Measurements from ENCODE around the gene ADH6. TPM values are rescaled to one million over a fixed set of nuclear protein-coding genes. Genes with fewer than 3 reads are reported as not detected.
"Not testable (repeated sequence)": the region's sequence is repeated elsewhere in the genome, so short reads cannot be mapped to it uniquely, and the experiment has no call there.

ADH6 gene
- total RNA-seq, 1 donor from 2014 or later: 5.2 TPM

DNA sequence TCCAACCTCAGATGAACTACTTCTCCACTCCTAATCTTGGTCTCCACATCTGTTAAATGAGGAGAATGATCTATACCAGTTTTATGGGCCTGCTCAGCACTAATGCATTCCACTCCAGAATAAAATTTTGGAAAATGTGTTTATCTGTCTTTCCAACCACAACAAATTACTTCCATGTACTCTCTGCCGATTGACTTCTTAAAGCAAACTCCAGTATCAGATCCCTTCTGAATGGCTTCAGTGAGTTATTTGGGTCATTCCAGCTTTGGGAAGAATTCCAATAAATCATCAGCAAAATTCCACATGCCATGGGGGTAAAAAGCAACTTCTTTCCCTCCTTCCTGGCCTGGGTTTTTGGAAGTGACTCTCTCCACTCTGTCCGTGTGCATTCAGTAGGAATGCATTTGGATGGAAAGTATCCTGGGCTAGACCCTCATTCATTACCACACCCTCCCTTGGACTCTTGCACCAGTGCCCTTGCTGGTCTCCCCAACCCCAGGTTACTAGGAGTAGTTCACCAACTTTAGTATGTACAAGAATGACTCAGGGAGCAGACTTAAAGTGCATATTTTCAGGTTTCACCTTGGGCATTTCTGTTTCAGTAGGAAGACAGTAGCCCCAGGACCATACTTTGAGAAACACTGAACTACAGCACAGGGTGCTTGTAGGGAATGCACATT lies 15.4 kb upstream of the ADH6 start:
- H3K4me3 Mint-ChIP-seq: no peak overlapping the region
- no peaks in the 10 kb centered on the region for H3K9me3 Mint-ChIP-seq
- no peak overlapping the region for H3K27ac Mint-ChIP-seq
- H3K4me1 Mint-ChIP-seq (ENCODE audit: unreplicated experiment): peaks cover 4% of the 10 kb centered on the region
- TF ChIP-seq, protein P1, sequence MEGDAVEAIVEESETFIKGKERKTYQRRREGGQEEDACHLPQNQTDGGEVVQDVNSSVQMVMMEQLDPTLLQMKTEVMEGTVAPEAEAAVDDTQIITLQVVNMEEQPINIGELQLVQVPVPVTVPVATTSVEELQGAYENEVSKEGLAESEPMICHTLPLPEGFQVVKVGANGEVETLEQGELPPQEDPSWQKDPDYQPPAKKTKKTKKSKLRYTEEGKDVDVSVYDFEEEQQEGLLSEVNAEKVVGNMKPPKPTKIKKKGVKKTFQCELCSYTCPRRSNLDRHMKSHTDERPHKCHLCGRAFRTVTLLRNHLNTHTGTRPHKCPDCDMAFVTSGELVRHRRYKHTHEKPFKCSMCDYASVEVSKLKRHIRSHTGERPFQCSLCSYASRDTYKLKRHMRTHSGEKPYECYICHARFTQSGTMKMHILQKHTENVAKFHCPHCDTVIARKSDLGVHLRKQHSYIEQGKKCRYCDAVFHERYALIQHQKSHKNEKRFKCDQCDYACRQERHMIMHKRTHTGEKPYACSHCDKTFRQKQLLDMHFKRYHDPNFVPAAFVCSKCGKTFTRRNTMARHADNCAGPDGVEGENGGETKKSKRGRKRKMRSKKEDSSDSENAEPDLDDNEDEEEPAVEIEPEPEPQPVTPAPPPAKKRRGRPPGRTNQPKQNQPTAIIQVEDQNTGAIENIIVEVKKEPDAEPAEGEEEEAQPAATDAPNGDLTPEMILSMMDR (conservative IDR thresholded peaks at IDR 0.05): no peak
- DNase-seq (ENCODE audit: extremely low spot score, unreplicated experiment): no peak
- no peaks in the 10 kb centered on the region for H3K36me3 Mint-ChIP-seq
- H3K27me3 Mint-ChIP-seq: no peaks in the 10 kb centered on the region

- not testable (repeated sequence) for H3K27me3 Mint-ChIP-seq; H3K9me3 Mint-ChIP-seq; H3K36me3 Mint-ChIP-seq; H3K4me1 Mint-ChIP-seq (ENCODE audit: unreplicated experiment); H3K27ac Mint-ChIP-seq; DNase-seq (ENCODE audit: extremely low spot score, unreplicated experiment); H3K4me3 Mint-ChIP-seq
These were observed 14.4 kb upstream of the ADH6 start for GRCh38 chr4:99233397-99233796.

DNA sequence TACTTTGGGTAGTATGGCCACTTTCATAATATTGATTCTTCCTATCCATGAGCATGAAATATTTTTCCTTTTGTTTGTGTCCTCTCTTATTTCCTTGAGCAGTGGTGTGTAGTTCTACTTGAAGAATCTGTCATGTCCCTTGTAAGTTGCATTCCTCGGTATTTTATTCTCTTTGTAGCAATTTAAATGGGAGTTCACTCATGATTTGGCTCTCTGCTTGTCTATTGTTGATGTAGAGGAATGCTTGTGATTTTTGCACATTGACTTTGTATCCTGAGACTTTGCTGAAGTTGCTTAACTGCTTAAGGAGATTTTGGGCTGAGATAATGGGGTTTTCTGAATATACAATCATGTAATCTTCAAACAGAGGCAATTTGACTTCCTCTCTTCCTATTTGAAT lies 9.7 kb upstream of the ADH6 start:
- H3K9me3 Mint-ChIP-seq; H3K36me3 Mint-ChIP-seq; H3K27ac Mint-ChIP-seq; H3K4me3 Mint-ChIP-seq; DNase-seq (ENCODE audit: extremely low spot score, unreplicated experiment); H3K4me1 Mint-ChIP-seq (ENCODE audit: unreplicated experiment); H3K27me3 Mint-ChIP-seq: not testable (repeated sequence)

DNA sequence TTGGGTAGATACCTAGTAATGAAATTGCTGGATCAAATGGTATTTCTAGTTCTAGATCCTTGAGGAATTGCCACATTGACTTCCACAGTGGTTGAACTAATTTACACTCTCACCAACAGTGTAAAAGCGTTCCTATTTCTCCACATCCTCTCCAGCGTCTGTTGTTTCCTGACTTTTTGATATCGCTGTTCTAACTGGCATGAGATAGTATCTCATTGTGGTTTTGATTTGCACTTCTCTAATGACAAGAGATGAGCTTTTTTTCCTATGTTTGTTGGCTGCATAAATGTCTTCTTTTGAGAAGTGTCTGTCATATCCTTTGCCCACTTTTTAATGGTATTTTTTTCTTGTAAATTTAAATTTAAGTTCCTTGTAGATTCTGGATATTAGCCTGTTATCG lies 8.6 kb upstream of the ADH6 start:
- not testable (repeated sequence) for H3K27ac Mint-ChIP-seq; H3K4me3 Mint-ChIP-seq; H3K27me3 Mint-ChIP-seq; H3K9me3 Mint-ChIP-seq; H3K36me3 Mint-ChIP-seq; H3K4me1 Mint-ChIP-seq (ENCODE audit: unreplicated experiment); DNase-seq (ENCODE audit: extremely low spot score, unreplicated experiment)

DNA sequence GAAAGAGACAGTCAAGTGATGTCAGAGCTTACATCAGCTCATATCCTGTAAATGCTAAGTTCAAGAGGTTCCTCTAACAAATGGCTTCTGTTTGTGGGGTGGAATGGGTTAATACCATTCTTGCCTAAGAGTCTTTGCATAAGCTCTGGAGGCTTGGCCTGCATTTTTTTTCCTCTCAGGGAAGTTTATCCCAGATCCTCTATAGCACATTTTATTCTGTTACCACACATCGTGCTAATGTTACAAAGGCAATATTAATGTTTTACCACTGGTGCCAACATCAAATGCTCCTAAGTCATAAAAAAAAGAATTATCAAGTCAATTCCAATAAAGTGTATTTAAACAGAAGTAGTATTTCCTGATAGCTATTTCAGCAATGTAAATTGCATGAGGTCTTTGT lies 2.9 kb upstream of the ADH6 start:
- TF ChIP-seq, protein P1 (conservative IDR thresholded peaks at IDR 0.05): no peak
- Mint-ChIP-seq H3K4me3 (no peak overlapping the region), H3K27ac (no peak overlapping the region), H3K27me3 (no peaks in the 10 kb centered on the region), H3K4me1 (ENCODE audit: unreplicated experiment) (peaks cover 4% of the 10 kb centered on the region), H3K36me3 (no peaks in the 10 kb centered on the region), H3K9me3 (no peaks in the 10 kb centered on the region)
- no peak for DNase-seq (ENCODE audit: extremely low spot score, unreplicated experiment)

- Mint-ChIP-seq H3K4me3 (peak overlapping the region; percentile 36), H3K9me3 (no peaks in the 10 kb centered on the region), H3K4me1 (ENCODE audit: unreplicated experiment) (peaks cover 4% of the 10 kb centered on the region), H3K27ac (no peak overlapping the region), H3K36me3 (no peaks in the 10 kb centered on the region), H3K27me3 (no peaks in the 10 kb centered on the region)
- no peak for DNase-seq (ENCODE audit: extremely low spot score, unreplicated experiment)
- TF ChIP-seq, protein P1 (conservative IDR thresholded peaks at IDR 0.05): no peak
These were observed 433 bp upstream of the ADH6 start for GRCh38 chr4:99219479-99219878.

DNA sequence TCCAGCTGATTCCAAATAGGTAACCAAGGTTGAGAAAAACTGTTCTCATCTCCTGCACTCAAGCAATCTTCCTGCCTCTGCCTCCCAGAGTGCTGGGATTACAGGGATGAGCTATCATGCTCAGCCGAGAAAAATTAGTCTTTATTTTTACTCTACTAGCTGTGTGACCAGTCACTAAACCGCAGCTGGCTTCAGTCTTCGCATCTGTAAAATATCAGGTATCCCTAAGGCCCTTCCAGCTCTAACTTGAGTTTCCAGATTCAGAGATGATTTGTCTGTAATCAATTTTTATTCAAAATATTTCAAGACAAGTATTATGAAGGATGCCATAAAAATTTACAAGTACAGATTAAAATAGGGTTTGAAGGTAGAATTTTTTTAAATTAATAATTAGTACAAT lies 3.5 kb downstream of the ADH6 start:
- H3K27me3 Mint-ChIP-seq: no peaks in the 10 kb centered on the region
- DNase-seq (ENCODE audit: extremely low spot score, unreplicated experiment): no peak
- H3K27ac Mint-ChIP-seq: no peak overlapping the region
- no peaks in the 10 kb centered on the region for H3K9me3 Mint-ChIP-seq
- peaks cover 4% of the 10 kb centered on the region for H3K4me1 Mint-ChIP-seq (ENCODE audit: unreplicated experiment)
- H3K4me3 Mint-ChIP-seq: no peak overlapping the region
- no peaks in the 10 kb centered on the region for H3K36me3 Mint-ChIP-seq
- TF ChIP-seq, protein P1 (conservative IDR thresholded peaks at IDR 0.05): no peak

All from type B pancreatic cell (in vitro differentiated cells).